Suppressor macrophage treated with lipopolysaccharide for 1 hour (primary cell): ENCODE results near the gene AQP6.

Experiments used
- DNase-seq, 3 donors: peaks; one replicate each; pipeline ENCODE4 v3.0.0-alpha.2; 2020 to 2022

AQP6 gene

DNA sequence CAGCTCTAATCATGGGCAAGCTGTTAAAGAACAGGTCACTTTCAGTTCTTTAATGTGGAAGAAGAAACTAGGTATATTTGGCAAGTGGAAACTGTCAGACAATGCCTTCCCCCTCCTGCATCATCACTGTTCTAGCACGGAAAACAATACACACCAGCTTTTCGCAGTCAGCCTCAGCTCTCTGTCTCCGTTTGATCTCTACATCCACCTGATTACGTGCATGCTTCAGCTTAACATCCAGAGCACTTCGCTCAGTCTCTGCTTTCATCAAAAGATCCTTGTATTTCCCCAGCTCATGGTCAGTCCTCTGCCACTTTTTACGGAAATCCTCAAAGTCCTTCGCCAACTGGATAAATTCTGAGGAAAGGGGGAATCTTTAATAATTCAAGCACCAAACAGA lies 33.5 kb downstream of the AQP6 start:
- no peak for DNase-seq

DNA sequence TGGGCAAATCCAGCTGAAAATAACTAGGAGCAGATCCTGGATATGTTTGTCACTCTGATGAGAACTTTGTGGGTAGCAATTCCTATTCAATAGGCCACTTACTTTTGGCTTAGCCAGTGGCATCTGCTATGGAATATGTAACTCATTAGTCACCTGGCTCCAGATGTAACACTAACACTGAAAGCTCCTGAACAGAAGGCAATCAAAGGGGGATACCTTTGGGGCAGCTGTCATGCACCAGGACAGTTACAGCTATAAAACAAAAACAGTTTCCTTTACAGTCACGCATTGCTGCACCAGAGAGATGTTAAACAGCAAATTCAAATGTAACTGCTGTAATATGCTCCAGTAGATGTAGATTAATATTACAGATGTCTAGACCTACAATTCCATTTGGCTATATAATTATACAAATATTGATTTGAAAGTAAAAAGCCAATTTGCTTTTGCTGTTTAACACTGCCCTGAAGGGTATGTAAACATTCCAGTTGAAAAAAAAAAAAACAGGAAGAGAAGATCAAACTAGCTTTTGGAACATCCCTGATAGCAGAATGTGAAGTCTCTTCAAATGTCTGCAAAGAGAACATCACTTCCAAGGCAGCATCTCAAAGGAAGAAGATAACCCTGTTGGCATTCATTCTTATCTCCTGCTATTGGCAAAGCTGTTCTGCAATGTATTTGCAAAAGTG lies 34.2 kb downstream of the AQP6 start:
- no peak for DNase-seq

DNA sequence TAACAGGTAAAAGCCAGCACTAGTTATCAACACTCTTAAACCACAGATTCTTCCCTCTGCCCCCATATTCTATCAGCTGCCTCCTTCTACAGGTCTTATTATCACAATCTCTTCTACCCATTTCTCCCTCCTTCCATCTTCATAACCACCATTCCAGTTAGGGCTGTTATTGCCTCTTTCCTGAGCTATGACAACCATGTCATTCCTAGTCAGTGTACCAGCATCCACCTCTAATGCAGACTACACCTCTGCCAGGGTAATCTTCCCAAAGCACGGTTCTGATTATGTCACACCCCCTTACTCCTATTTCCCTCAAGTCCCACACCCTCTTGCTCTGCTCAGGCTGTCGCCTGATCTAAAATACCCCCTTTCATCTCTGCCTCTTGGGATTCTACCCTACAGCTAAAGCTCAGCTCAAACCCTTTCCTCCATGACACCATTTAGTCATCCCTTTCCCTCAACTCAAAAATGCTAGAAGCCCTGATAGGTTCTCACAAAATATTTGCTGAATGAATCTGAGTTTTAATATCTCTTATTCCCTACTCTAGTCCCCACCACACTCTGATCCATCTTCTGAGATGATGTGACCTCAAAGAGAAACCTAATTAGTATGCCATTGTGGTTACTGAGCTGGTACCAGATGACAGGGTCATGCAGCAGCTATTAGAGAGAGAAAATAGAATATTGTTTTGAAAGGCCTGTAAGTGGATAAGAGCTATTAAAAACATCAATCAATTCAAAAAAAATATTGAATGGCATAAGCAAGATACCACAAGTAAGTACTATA lies 40.8 kb downstream of the AQP6 start:
- no peak for DNase-seq

DNA sequence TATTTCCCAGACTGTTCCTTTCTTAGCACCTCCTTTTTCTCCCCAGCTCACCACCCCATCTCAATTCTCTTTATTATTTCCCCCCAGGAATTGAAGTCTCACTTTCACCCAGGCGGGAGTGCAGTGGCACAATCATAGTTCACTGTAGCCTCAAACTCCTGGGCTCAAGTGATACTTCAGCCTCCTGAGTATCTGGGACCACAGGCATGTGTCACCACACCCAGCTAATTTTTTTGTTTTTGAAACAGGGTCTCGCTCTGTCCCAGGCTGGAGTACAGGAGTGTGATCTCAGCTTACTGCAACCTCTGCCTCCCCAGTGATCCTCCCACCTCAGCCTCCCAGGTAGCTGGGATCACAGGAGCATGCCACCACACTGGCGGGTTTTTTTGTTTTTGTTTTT lies 41.6 kb downstream of the AQP6 start:
- DNase-seq: no peak

DNA sequence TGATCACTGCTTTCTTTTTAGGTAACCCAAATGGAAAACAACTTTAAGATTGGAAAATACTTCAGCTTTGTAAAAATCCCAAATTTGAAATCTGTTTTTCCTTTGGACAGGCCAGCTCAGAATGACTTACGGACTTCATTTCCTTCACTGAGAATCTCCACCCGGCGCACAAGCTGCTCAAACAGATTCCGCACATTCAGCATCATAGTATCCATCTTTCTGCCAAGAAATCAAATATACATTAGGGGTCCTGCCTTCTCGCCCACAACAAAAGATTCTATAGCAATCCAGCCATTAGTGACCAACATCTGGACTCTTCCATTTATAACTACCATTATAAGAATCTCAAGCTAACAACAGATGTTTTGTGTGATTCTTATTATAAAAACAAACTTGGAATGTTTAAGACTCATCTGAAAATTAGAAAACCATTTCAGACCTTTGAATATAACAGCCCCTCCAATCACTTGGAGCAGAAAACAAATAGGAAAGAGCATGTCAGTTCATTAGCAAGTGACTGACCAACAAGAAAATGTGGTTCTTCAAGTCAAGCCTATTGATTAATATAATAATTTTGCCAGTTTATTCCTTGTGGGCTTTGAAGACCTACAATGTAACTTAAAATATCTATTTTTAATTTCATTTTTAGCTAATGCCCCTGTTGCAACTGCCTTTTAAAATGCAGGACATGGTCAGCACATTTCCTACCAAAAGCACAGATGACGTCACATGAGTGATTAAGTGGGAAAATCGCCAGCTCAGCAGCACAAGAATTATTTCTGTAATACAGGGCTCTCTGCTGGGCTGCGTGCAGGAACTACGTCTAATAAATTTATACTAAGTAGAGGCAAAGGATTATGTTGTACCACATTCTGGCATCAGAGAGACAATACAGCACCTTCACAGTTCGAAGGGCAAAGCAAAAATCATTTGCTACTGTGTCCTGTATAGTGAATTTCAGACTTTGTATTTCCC lies 44.0 kb downstream of the AQP6 start:
- peak; percentile 88 to 98 (median 95) for DNase-seq

DNA sequence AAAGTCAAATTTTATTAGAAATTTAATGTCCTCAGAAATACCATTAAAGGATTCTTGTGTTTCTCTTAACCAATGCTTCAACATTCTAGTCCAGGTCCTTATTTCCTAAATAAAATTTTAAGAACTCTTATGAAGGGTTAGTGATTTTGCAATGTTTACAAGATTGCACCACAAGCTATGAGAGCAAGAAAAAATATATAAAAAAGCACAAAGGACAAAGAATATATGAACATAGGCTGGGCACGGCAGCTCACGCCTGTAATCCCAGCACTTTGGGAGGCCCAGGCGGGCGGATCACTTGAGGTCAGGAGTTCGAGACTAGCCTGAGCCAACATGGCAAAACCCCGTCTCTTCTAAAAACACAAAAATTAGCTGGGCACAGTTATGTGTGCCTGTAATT lies 44.9 kb downstream of the AQP6 start:
- DNase-seq: peak in 2 of 3 donors; percentile 63

DNA sequence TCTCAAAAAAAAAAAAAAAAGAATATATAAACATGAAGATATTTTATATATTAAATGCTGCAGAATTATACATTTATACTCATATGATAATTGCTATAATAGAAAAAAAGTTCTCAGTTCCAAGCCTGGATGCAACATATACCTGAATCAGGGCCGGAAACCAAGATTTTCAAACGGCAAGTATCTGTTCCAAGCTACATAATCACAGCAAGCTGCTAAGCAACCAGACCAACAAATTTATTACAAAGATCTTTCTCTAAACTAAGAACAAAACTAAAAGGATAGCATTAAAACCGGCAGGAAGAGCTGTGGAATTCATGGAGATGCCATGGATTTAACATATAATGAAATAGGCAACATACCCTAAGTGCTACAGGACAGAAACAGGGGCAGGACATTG lies 45.4 kb downstream of the AQP6 start:
- no peak for DNase-seq

DNA sequence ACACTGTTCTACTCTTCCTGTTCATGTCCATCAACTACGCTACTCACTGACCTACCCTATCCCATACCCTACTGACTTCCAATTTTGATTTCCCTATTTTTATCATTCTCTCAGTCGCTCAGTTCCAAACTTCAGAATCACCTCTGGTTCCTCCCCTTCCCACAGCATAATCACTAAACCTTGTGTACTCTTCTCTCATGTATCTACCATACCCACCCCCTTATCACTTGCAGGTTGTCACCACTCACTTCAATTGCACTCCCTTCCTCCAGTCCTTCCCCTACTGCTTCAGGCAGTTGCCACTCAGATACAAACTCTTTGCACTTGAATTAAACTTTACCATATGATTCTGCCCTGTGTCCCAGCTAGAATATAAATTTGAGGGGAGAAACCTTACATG lies 46.2 kb downstream of the AQP6 start:
- no peak for DNase-seq

DNA sequence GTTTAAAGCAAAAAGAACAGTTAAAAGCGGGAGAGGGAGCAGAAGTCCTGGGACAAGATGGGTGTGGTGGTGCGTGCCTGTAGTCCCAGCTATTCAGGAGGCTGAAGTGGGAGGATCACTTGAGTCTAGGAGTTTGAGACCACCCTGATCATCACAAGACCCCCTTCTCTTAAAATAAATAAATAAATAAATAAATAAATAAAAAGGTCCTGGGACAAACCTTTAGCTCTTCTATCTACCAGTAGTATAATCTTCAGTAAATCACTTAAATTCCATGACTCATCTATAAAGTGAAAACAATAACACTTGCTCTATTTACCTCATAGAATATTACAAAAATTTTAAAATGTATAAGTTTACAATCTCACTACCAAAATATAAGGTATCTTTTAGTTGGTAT lies 46.8 kb downstream of the AQP6 start:
- DNase-seq: no peak

DNA sequence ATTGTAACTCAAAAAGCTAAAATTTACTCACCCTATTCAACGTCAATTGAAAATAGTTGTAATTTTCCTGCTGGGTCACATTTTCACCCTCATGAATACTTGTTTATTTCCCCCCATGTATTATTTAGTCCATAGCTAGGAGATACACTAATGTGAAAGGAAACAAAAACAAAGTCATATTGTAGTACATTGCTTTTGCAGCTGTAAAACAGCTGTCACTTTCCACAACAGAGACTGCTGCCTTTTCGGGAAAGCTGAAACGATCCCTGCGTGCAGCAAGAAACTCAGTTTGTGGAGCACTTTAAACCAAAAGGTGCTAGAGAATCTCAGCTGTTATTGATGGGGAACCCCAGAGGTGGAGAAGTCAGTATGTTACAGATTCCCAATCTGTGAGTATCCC lies 48.3 kb downstream of the AQP6 start:
- no peak for DNase-seq

DNA sequence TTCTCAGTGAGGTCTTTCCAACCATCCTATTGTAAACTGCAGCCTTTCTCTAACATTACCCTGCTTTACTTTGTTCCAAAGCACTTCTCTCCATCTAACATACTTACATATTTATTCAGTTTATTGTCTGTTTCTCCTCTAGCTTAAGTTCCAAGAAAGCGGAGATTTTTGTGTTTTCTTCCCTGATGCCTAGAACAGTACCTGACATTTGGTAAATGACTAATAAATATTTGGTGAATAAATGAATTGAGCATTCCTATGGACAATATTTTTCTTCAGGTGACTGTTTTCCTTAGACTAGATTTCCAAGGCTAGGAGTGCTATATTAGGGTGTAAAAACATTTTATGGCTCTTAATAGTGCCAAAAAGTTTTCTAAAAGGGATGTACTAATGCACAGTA lies 50.2 kb downstream of the AQP6 start:
- no peak for DNase-seq

DNA sequence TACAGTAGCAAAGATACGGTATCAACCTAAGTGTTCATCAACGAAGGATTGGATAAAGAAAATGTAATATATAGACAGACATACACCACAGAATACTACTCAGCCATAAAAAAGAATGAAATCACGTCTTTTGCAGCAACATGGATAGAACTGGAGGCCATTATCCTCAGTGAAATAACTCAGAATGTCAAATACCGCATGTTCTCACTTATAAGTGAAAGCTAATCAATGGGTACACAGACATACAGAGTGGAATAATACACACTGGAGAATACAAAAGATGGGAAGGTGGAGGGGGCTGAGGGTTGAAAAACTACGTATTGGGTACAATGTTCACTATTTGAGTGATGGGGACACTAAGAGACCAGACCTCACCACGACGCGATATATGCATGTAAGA lies 51.5 kb downstream of the AQP6 start:
- DNase-seq: no peak

DNA sequence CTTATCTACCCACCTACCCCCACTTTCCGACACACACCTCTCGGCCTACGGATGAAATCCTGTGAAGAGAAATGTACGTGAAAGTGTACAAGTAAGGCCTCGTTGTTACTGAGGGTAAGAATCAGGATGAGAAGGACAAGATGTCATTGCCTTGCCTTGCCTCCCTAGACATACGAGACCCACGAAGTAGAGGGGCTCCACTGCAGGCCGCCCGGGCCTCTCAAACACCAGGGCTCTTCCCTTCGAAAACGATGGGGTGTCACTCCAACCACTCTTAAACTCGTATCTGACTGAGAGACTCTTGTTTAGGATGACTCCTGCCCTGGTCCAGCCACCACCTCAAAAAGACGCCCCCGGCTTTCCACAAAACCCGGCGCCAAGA lies 52.0 kb downstream of the AQP6 start:
- DNase-seq: peak in 2 of 3 donors; percentile 15 to 30

DNA sequence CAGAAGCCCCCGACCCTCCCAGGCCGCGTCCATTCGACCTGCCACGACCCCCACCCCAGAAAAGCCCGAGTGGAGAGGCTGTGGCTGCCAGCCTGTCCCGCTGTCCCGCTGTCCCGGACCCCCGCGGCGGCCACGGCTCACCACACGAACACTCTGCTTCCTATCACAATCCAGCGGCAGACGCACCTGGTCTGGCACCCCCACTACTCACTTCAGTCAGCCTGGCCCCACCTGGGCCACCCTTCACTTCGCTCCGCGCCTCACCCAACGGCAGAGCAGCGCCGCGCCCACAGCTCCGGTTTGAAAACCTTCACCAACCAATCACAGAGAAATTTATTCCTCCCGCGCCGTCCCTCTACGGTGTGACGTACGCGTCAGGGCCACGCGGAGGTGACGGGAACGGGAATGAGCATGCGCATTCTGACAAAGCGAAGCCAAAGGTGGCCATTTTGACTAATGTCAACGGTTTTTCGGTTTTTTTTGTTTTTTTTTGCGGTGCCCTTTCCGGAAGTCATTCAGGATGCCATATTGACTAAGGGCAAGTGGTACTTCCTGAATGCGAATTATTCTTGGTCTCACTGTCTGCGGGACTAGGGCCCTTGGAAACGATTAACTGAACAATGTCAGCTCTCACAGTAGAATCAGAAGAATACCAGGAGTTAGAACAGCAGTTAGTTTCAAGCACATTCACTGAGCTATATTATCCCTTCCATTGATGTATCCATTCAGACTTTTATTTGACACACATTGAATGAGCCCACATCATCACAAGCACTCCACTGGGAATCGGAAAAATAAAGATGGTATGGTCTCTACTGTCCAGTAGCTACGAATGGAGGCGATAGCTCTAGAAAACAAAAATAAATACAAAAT lies 52.7 kb downstream of the AQP6 start, which contains the start of gene RACGAP1:
Gene RACGAP1 (minus strand): TSS at position 308 of the 873 bp plus-strand sequence. CDS start 8,779 bp downstream, outside the sequence.
- peak; percentile 98 to 100 (median 100) for DNase-seq

DNA sequence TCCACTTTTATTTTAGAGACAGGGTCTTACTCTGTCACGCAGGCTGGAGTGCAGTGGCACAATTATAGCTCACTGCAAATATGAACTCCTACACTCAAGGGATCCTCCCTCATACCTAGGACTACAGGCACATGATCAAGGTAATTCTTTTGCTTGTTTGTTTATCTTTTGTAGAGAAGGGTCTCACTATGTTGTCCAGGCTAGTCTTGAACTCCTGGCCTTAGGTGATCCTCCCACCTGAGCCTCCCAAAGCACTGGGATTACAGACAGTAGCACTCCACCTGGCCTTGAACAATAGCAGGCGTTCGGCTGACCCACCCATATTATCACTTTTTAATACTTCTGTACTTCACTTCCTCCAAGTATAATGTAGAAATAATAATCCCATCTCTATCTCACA lies 53.9 kb downstream of the AQP6 start:
- DNase-seq: no peak
